NT2/D1 (cell line): ENCODE results near the gene DNM3.

ENCODE experiments used
- DNase-seq: peaks from one replicate; pipeline ENCODE4 v3.0.0-alpha.2; 2011; ENCODE audit warnings: low read depth, low spot score
- H3K27me3 ChIP-seq: 2 replicates; pipeline ENCODE4 v1.6.0; 2011; ENCODE audit warnings: mild to moderate bottlenecking; ENCODE audit not compliant: insufficient read length, insufficient read depth
- H3K36me3 ChIP-seq: 2 replicates; pipeline ENCODE4 v1.6.1; 2011; ENCODE audit warnings: mild to moderate bottlenecking, low read length, mixed read lengths; ENCODE audit not compliant: insufficient read depth, insufficient read length
- H3K4me1 ChIP-seq: 2 replicates; pipeline ENCODE4 v1.5.1; 2011; ENCODE audit not compliant: insufficient read depth, insufficient read length
- H3K4me3 ChIP-seq: 2 replicates; pipeline ENCODE4 v1.5.1; 2011; ENCODE audit warnings: low read depth; ENCODE audit not compliant: insufficient read length
- H3K9ac ChIP-seq: 2 replicates; pipeline ENCODE4 v1.6.0; 2011; ENCODE audit warnings: low read depth; ENCODE audit not compliant: insufficient read length
- H3K9me3 ChIP-seq: 2 replicates; pipeline ENCODE4 v1.5.1; 2011; ENCODE audit warnings: mild to moderate bottlenecking, low read length; ENCODE audit not compliant: insufficient read depth
- SUZ12 ChIP-seq: IDR thresholded peaks from 2 replicates; pipeline ENCODE4 v1.6.1; 2011; ENCODE audit not compliant: insufficient read length, insufficient read depth; ENCODE audit errors: extremely low read depth
- YY1 ChIP-seq: IDR thresholded peaks from 2 replicates; pipeline ENCODE4 v1.6.1; 2011; ENCODE audit not compliant: insufficient read length, insufficient read depth
- ZNF274 ChIP-seq: IDR thresholded peaks from 2 replicates; pipeline ENCODE4 v1.6.1; 2011; ENCODE audit warnings: mild to moderate bottlenecking, low read depth, low read length

Gene DNM3

GRCh38 chr1:171863531-171863930, 22.2 kb downstream of the DNM3 start:
- TF ChIP-seq SUZ12 (no peak), ZNF274 (no peak), YY1 (no peak)
- Histone ChIP-seq H3K4me1 (no peaks in the 10 kb centered on the region), H3K4me3 (no peak overlapping the region), H3K9ac (no peak overlapping the region), H3K36me3 (no peaks in the 10 kb centered on the region), H3K9me3 (no peaks in the 10 kb centered on the region), H3K27me3 (no peaks in the 10 kb centered on the region)
- DNase-seq = no peak

- Histone ChIP-seq H3K27me3 (no peaks in the 10 kb centered on the region), H3K9ac (no peak overlapping the region), H3K4me3 (no peak overlapping the region), H3K36me3 (no peaks in the 10 kb centered on the region), H3K9me3 (no peaks in the 10 kb centered on the region), H3K4me1 (no peaks in the 10 kb centered on the region)
- no peak for DNase-seq
- TF ChIP-seq ZNF274 (no peak), YY1 (no peak), SUZ12 (no peak)
These were observed 23.0 kb downstream of the DNM3 start for GRCh38 chr1:171864308-171864707.

GRCh38 chr1:171865106-171865505, 23.8 kb downstream of the DNM3 start:
- Histone ChIP-seq H3K9me3 (no peaks in the 10 kb centered on the region), H3K36me3 (no peaks in the 10 kb centered on the region), H3K4me1 (no peaks in the 10 kb centered on the region), H3K4me3 (no peak overlapping the region), H3K27me3 (no peaks in the 10 kb centered on the region), H3K9ac (no peak overlapping the region)
- TF ChIP-seq SUZ12 (no peak), ZNF274 (no peak), YY1 (no peak)
- DNase-seq = no peak

- Histone ChIP-seq H3K9ac (no peak overlapping the region), H3K9me3 (no peaks in the 10 kb centered on the region), H3K4me3 (no peak overlapping the region), H3K36me3 (no peaks in the 10 kb centered on the region), H3K4me1 (no peaks in the 10 kb centered on the region), H3K27me3 (no peaks in the 10 kb centered on the region)
- no peak for DNase-seq
- TF ChIP-seq YY1 (no peak), SUZ12 (no peak), ZNF274 (no peak)
These were observed 25.9 kb downstream of the DNM3 start for GRCh38 chr1:171867236-171867635.

GRCh38 chr1:171868217-171868803, 27.0 kb downstream of the DNM3 start:
- TF ChIP-seq SUZ12 (no peak), ZNF274 (no peak), YY1 (no peak)
- DNase-seq = no peak

GRCh38 chr1:171869097-171869496, 27.8 kb downstream of the DNM3 start:
- no peaks in the 10 kb centered on the region for H3K4me1 ChIP-seq
- H3K9me3 ChIP-seq = no peaks in the 10 kb centered on the region
- no peaks in the 10 kb centered on the region for H3K36me3 ChIP-seq
- no peak for TF ChIP-seq SUZ12
- no peak for TF ChIP-seq YY1
- no peak for TF ChIP-seq ZNF274
- H3K9ac ChIP-seq = no peak overlapping the region
- H3K4me3 ChIP-seq = no peak overlapping the region
- DNase-seq = no peak
- H3K27me3 ChIP-seq = no peaks in the 10 kb centered on the region

More at GRCh38 chr1:171868217-171868803, 27.0 kb downstream of the DNM3 start:
- Histone ChIP-seq H3K27me3 (no peaks in the 10 kb centered on the region), H3K4me3 (no peak overlapping the region), H3K9ac (no peak overlapping the region), H3K36me3 (no peaks in the 10 kb centered on the region), H3K4me1 (no peaks in the 10 kb centered on the region), H3K9me3 (no peaks in the 10 kb centered on the region)

GRCh38 chr1:171871848-171872247, 30.6 kb downstream of the DNM3 start:
- TF ChIP-seq YY1 (no peak), ZNF274 (no peak), SUZ12 (no peak)

GRCh38 chr1:171872430-171872829, 31.1 kb downstream of the DNM3 start:
- no peak overlapping the region for H3K4me3 ChIP-seq
- H3K9me3 ChIP-seq = no peaks in the 10 kb centered on the region
- H3K4me1 ChIP-seq = no peaks in the 10 kb centered on the region
- DNase-seq = no peak
- no peak overlapping the region for H3K9ac ChIP-seq
- H3K27me3 ChIP-seq = no peaks in the 10 kb centered on the region
- TF ChIP-seq YY1 (no peak), SUZ12 (no peak), ZNF274 (no peak)
- no peaks in the 10 kb centered on the region for H3K36me3 ChIP-seq

More at GRCh38 chr1:171871848-171872247, 30.6 kb downstream of the DNM3 start:
- H3K4me1 ChIP-seq = no peaks in the 10 kb centered on the region
- H3K9ac ChIP-seq = no peak overlapping the region
- H3K36me3 ChIP-seq = no peaks in the 10 kb centered on the region
- H3K4me3 ChIP-seq = no peak overlapping the region
- H3K27me3 ChIP-seq = no peaks in the 10 kb centered on the region
- DNase-seq = peak; percentile 11
- H3K9me3 ChIP-seq = no peaks in the 10 kb centered on the region
